DND-41 (cell line): ENCODE results near the gene ABL2.

ENCODE experiments used
- ATAC-seq: fragments of 200-7000 bp; cut with Tn5 transposase; 3 replicates; pipeline ENCODE4 v1.9.1; 2021; ENCODE audit warnings: low read depth; ENCODE audit not compliant: insufficient read depth
- DNase-seq: peaks from one replicate; pipeline ENCODE4 v3.0.0-alpha.2; 2020
- H2AFZ ChIP-seq: 2 replicates; pipeline ENCODE4 v1.6.0; 2012; ENCODE audit warnings: low read depth, low read length
- H3K27ac ChIP-seq: 2 replicates; pipeline ENCODE4 v1.5.1; 2012; ENCODE audit warnings: low read length, inconsistent platforms
- H3K27me3 ChIP-seq: fragments of 200-600 bp; sonication (generic); 2 replicates; pipeline ENCODE4 v1.6.0; 2012; ENCODE audit warnings: low read length, mild to moderate bottlenecking, inconsistent platforms; ENCODE audit not compliant: insufficient read depth, poor library complexity
- H3K36me3 ChIP-seq: 2 replicates; pipeline ENCODE4 v1.5.1; 2012; ENCODE audit warnings: low read length, inconsistent platforms; ENCODE audit not compliant: insufficient read depth
- H3K4me1 ChIP-seq: 2 replicates; pipeline ENCODE4 v1.5.1; 2012; ENCODE audit warnings: mild to moderate bottlenecking, low read length; ENCODE audit not compliant: insufficient read depth
- H3K4me2 ChIP-seq: 2 replicates; pipeline ENCODE4 v1.6.0; 2012; ENCODE audit warnings: mild to moderate bottlenecking, moderate library complexity, low read length, inconsistent platforms; ENCODE audit not compliant: insufficient read depth
- H3K4me3 ChIP-seq, 2 experiments: fragments of 200-600 bp in 1 of 2; shearing (Covaris generic) in 1 of 2; 2 replicates each; pipeline ENCODE4 v1.5.1; 2012 to 2016; ENCODE audit warnings: inconsistent platforms in 2 of 2, low read length in 2 of 2, mild to moderate bottlenecking in 2 of 2, low read depth in 1 of 2, moderate library complexity in 1 of 2
- H3K79me2 ChIP-seq: 2 replicates; pipeline ENCODE4 v1.6.0; 2012; ENCODE audit warnings: low read length, inconsistent platforms; ENCODE audit not compliant: insufficient read depth
- H3K9ac ChIP-seq: 2 replicates; pipeline ENCODE4 v1.6.0; 2012; ENCODE audit warnings: low read depth, mild to moderate bottlenecking, inconsistent platforms, low read length, moderate library complexity
- H3K9me3 ChIP-seq: 2 replicates; pipeline ENCODE4 v1.5.1; 2012; ENCODE audit warnings: low read length, moderate library complexity, mild to moderate bottlenecking, inconsistent platforms; ENCODE audit not compliant: insufficient read depth, severe bottlenecking
- H4K20me1 ChIP-seq: 2 replicates; pipeline ENCODE4 v1.6.0; 2012; ENCODE audit warnings: low read length; ENCODE audit not compliant: insufficient read depth
- CTCF ChIP-seq: IDR thresholded peaks from 2 replicates; pipeline ENCODE4 v1.5.1; 2012; ENCODE audit warnings: borderline replicate concordance, low read length, moderate library complexity, mild to moderate bottlenecking; ENCODE audit not compliant: poor library complexity, severe bottlenecking; ENCODE audit errors: extremely low read depth
- EZH2 ChIP-seq: IDR thresholded peaks from 3 replicates; pipeline ENCODE4 v1.6.1; 2012; ENCODE audit warnings: borderline replicate concordance, low read depth, mild to moderate bottlenecking, moderate library complexity, low read length, inconsistent platforms; ENCODE audit not compliant: severe bottlenecking

ABL2 gene

DNA sequence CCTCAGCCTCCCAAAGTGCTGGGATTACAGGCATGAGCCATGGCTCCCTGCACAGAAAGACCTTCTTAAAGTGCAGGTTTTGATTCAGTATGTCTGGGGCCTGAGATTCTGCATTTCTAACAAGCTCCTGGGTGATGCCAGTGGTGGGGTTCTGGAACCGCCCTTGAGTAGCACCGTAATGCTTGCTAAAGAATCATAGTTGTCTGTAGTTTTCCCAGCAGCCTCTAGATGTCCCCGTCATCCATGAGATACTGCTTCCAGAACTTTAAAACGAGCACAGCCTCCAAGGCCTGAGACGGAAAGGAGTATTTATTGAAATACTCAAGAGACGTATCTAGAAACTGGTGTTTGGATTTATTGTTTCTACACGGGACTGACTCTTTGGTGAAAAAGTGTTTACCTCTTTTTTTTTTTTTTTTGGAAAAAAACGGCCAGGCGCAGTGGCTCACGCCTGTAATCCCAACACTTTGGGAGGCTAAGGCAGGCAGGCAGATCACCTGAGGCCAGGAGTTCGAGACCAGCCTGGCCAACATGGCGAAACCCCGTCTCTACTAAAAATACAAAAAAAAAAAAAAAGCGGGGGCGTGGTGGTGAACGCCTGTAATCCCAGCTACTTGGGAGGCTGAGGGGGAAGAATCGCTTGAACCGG, 150.2 kb downstream of the ABL2 start:
- Histone ChIP-seq H4K20me1 (peaks cover 9% of the 10 kb centered on the region), H3K4me1 (peaks cover 31% of the 10 kb centered on the region), H3K36me3 (peaks cover 8% of the 10 kb centered on the region), H3K4me3 (no peak overlapping the region), H3K27me3 (no peaks in the 10 kb centered on the region), H2AFZ (no peak overlapping the region), H3K79me2 (peaks cover 23% of the 10 kb centered on the region), H3K27ac (no peak overlapping the region), H3K9me3 (no peaks in the 10 kb centered on the region), H3K4me2 (no peak overlapping the region), H3K9ac (no peak overlapping the region)
- DNase-seq, result peak; percentile 68
- TF ChIP-seq EZH2 (no peak), CTCF (peak; percentile 86)
- peak; percentile 48 for ATAC-seq

DNA sequence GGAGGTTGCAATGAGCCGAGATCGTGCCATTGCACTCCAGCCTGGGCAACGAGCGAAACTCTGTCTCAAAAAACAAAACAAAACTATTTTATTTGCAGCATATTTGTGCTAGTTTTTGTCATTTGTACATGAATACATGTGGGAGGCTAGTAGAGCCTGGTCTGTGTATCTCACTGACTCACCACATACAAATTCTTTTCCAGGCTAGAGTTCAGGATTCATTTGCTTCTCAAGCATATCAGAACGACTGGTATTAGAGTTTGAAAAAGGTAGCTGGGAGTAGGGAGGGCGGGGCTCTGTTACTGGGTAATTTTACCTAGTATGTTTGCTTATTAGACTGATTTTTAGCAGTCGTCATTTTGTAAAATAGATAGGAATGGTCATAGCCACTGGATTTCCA, 152.1 kb downstream of the ABL2 start:
- ATAC-seq (no peak), DNase-seq (no peak)
- peaks cover 14% of the 10 kb centered on the region for H3K4me1 ChIP-seq
- peaks cover 5% of the 10 kb centered on the region for H3K79me2 ChIP-seq
- no peak overlapping the region for H3K27ac ChIP-seq
- H3K4me2 ChIP-seq, result no peak overlapping the region
- H3K9ac ChIP-seq, result no peak overlapping the region
- H3K36me3 ChIP-seq, result peaks cover 13% of the 10 kb centered on the region
- no peak overlapping the region for H2AFZ ChIP-seq
- no peaks in the 10 kb centered on the region for H4K20me1 ChIP-seq
- H3K9me3 ChIP-seq, result no peaks in the 10 kb centered on the region
- no peak for TF ChIP-seq EZH2
- no peak for TF ChIP-seq CTCF
- no peak overlapping the region for H3K4me3 ChIP-seq
- H3K27me3 ChIP-seq, result no peaks in the 10 kb centered on the region

DNA sequence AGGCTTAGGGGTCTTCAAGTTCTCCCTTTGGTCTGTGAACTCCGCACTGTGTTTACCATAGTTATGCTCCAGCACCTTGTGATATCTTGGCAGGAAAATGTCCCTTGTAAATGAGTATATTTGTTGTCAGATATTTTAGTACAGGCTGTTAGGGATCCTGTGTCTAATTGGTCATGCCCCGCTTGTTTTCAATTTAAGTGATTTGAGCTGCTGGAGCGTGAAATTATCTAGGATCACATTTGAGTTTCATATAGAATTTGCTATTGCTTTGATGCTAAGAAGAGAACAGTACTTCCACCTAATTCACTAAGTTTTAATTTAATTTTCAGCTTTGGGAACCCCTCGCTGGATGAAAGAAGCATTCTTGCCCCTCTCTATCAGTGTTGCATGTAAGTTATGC, 163.0 kb downstream of the ABL2 start:
- no peak overlapping the region for H3K4me3 ChIP-seq
- DNase-seq (no peak), ATAC-seq (no peak)
- no peak overlapping the region for H2AFZ ChIP-seq
- no peaks in the 10 kb centered on the region for H3K4me1 ChIP-seq
- no peak overlapping the region for H3K27ac ChIP-seq
- no peaks in the 10 kb centered on the region for H4K20me1 ChIP-seq
- H3K9ac ChIP-seq, result no peak overlapping the region
- H3K9me3 ChIP-seq, result no peaks in the 10 kb centered on the region
- peaks cover 51% of the 10 kb centered on the region for H3K36me3 ChIP-seq
- H3K27me3 ChIP-seq, result no peaks in the 10 kb centered on the region
- TF ChIP-seq EZH2 (no peak), CTCF (no peak)
- H3K79me2 ChIP-seq, result no peaks in the 10 kb centered on the region
- no peak overlapping the region for H3K4me2 ChIP-seq
